ENCODE results near the gene CLEC4G.

CLEC4G gene

GRCh38 chr19:7694499-7694898 is 37.4 kb downstream of the CLEC4G start:
- Histone ChIP-seq H3K9ac (ENCODE audit: low read length) (no peak overlapping the region), H3K27me3 (ENCODE audit: control insufficient read depth, insufficient read depth, low read length) (peaks cover 66% of the 10 kb centered on the region), H3K9me3 (ENCODE audit: control insufficient read depth, insufficient read depth, low read depth, low read length) (peaks cover 8% of the 10 kb centered on the region; the same call in 1 of the 2 replicates), H3K4me1 (ENCODE audit: control insufficient read depth, insufficient read depth, low read length) (peaks cover 7% of the 10 kb centered on the region; the same call in 1 of the 2 replicates), H3K36me3 (ENCODE audit: control insufficient read depth, insufficient read depth, low read length) (no peaks in the 10 kb centered on the region), H3K27ac (ENCODE audit: low read depth, low read length) (no peak overlapping the region), H3K4me3 (ENCODE audit: low read depth, low read length) (no peak overlapping the region)

DNA sequence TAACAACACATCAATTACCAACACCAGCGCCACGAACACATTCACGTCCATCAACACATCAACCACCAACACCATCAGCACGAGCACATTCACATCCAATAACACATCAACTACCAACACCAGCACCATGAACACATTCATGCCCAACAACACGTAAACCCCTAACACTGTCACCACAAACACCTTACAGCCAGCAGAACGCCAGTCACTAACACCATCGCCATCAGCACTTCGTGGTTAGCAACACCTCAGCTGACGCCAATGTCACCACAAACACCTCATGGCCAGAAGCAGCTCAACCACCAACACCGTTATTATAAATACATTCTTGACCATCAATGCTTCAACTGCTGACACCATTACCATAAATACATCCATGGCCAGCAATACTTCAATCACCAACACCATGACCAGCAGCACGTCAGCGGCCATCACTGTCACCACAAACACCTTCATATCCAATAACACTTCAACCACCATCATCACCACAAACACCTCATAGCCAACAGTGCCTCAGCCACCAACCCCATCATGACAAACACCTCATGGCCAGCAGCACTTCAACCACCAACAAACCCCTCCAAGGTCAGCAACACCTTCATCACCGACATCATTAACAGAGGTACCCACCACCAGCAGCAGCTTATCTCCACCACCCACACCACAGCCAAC is 39.4 kb downstream of the CLEC4G start:
- Histone ChIP-seq H3K9me3 (ENCODE audit: control insufficient read depth, insufficient read depth, low read depth, low read length) (peaks cover 8% of the 10 kb centered on the region; the same call in 1 of the 2 replicates), H3K36me3 (ENCODE audit: control insufficient read depth, insufficient read depth, low read length) (no peaks in the 10 kb centered on the region), H3K27ac (ENCODE audit: low read depth, low read length) (no peak overlapping the region), H3K27me3 (ENCODE audit: control insufficient read depth, insufficient read depth, low read length) (peaks cover 48% of the 10 kb centered on the region; the same call in 1 of the 2 replicates), H3K9ac (ENCODE audit: low read length) (no peak overlapping the region), H3K4me3 (ENCODE audit: low read depth, low read length) (no peak overlapping the region), H3K4me1 (ENCODE audit: control insufficient read depth, insufficient read depth, low read length) (no peaks in the 10 kb centered on the region)

- Histone ChIP-seq H3K27ac (ENCODE audit: low read depth, low read length) (no peak overlapping the region), H3K27me3 (ENCODE audit: control insufficient read depth, insufficient read depth, low read length) (peaks cover 37% of the 10 kb centered on the region; the same call in 1 of the 2 replicates), H3K9me3 (ENCODE audit: control insufficient read depth, insufficient read depth, low read depth, low read length) (peaks cover 8% of the 10 kb centered on the region; the same call in 1 of the 2 replicates), H3K9ac (ENCODE audit: low read length) (no peak overlapping the region), H3K4me1 (ENCODE audit: control insufficient read depth, insufficient read depth, low read length) (no peaks in the 10 kb centered on the region), H3K36me3 (ENCODE audit: control insufficient read depth, insufficient read depth, low read length) (no peaks in the 10 kb centered on the region), H3K4me3 (ENCODE audit: low read depth, low read length) (no peak overlapping the region)
Observed at GRCh38 chr19:7691497-7691896, 40.4 kb downstream of the CLEC4G start.

GRCh38 chr19:7690779-7691258 is 41.1 kb downstream of the CLEC4G start:
- no peak overlapping the region for H3K27ac ChIP-seq (ENCODE audit: low read depth, low read length)
- H3K4me1 ChIP-seq (ENCODE audit: control insufficient read depth, insufficient read depth, low read length) = no peaks in the 10 kb centered on the region
- no peaks in the 10 kb centered on the region for H3K36me3 ChIP-seq (ENCODE audit: control insufficient read depth, insufficient read depth, low read length)
- H3K4me3 ChIP-seq (ENCODE audit: low read depth, low read length) = no peak overlapping the region
- peaks cover 36% of the 10 kb centered on the region; the same call in 1 of the 2 replicates for H3K27me3 ChIP-seq (ENCODE audit: control insufficient read depth, insufficient read depth, low read length)
- H3K9ac ChIP-seq (ENCODE audit: low read length) = no peak overlapping the region
- peaks cover 8% of the 10 kb centered on the region; the same call in 1 of the 2 replicates for H3K9me3 ChIP-seq (ENCODE audit: control insufficient read depth, insufficient read depth, low read depth, low read length)

DNA sequence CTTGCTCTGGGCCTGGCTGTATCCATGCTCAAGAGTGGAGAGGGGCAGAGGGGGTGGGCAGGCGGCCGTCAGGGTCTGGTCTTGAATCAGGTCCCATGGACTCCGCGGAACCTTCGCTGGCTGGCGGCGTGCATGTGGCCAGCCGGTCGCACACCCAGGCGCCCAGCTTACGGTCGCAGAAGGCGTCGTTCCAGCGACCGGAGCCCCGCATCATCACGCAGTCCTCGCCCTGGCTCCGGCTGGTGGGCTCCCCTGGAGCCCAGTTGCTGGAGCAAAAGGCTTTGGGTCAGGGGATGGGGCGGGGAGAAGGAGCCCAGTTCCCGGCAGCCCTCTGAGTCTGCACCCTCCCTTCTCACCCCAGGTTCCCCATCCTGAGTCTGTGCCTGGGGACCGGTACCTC is 42.7 kb downstream of the CLEC4G start:
- peaks cover 6% of the 10 kb centered on the region for H3K4me1 ChIP-seq (ENCODE audit: control insufficient read depth, insufficient read depth, low read length)
- H3K27me3 ChIP-seq (ENCODE audit: control insufficient read depth, insufficient read depth, low read length) = peaks cover 25% of the 10 kb centered on the region; the same call in 1 of the 2 replicates
- no peak overlapping the region for H3K4me3 ChIP-seq (ENCODE audit: low read depth, low read length)
- H3K36me3 ChIP-seq (ENCODE audit: control insufficient read depth, insufficient read depth, low read length) = no peaks in the 10 kb centered on the region
- peaks cover 8% of the 10 kb centered on the region; the same call in 1 of the 2 replicates for H3K9me3 ChIP-seq (ENCODE audit: control insufficient read depth, insufficient read depth, low read depth, low read length)
- no peak overlapping the region for H3K27ac ChIP-seq (ENCODE audit: low read depth, low read length)
- H3K9ac ChIP-seq (ENCODE audit: low read length) = no peak overlapping the region

GRCh38 chr19:7687177-7687576 is 44.7 kb downstream of the CLEC4G start:
- Histone ChIP-seq H3K9ac (ENCODE audit: low read length) (no peak overlapping the region), H3K4me1 (ENCODE audit: control insufficient read depth, insufficient read depth, low read length) (peaks cover 6% of the 10 kb centered on the region), H3K36me3 (ENCODE audit: control insufficient read depth, insufficient read depth, low read length) (peaks cover 10% of the 10 kb centered on the region), H3K27me3 (ENCODE audit: control insufficient read depth, insufficient read depth, low read length) (peaks cover 13% of the 10 kb centered on the region; the same call in 1 of the 2 replicates), H3K27ac (ENCODE audit: low read depth, low read length) (no peak overlapping the region), H3K4me3 (ENCODE audit: low read depth, low read length) (no peak overlapping the region), H3K9me3 (ENCODE audit: control insufficient read depth, insufficient read depth, low read depth, low read length) (peaks cover 8% of the 10 kb centered on the region; the same call in 1 of the 2 replicates)

GRCh38 chr19:7685546-7686445 is 46.1 kb downstream of the CLEC4G start:
- peaks cover 6% of the 10 kb centered on the region for H3K4me1 ChIP-seq (ENCODE audit: control insufficient read depth, insufficient read depth, low read length)
- H3K4me3 ChIP-seq (ENCODE audit: low read depth, low read length) = peak overlapping the region; percentile 33
- peaks cover 10% of the 10 kb centered on the region for H3K36me3 ChIP-seq (ENCODE audit: control insufficient read depth, insufficient read depth, low read length)
- H3K27ac ChIP-seq (ENCODE audit: low read depth, low read length) = no peak overlapping the region
- H3K9me3 ChIP-seq (ENCODE audit: control insufficient read depth, insufficient read depth, low read depth, low read length) = peaks cover 2% of the 10 kb centered on the region; the same call in 1 of the 2 replicates
- H3K27me3 ChIP-seq (ENCODE audit: control insufficient read depth, insufficient read depth, low read length) = peaks cover 3% of the 10 kb centered on the region; the same call in 1 of the 2 replicates
- H3K9ac ChIP-seq (ENCODE audit: low read length) = peak overlapping the region; percentile 33

GRCh38 chr19:7682175-7682855 is 49.6 kb downstream of the CLEC4G start:
- H3K4me3 ChIP-seq (ENCODE audit: low read depth, low read length) = peak overlapping the region; percentile 91
- H3K27ac ChIP-seq (ENCODE audit: low read depth, low read length) = no peak overlapping the region
- peaks cover 26% of the 10 kb centered on the region for H3K27me3 ChIP-seq (ENCODE audit: control insufficient read depth, insufficient read depth, low read length)
- no peaks in the 10 kb centered on the region for H3K9me3 ChIP-seq (ENCODE audit: control insufficient read depth, insufficient read depth, low read depth, low read length)
- peaks cover 10% of the 10 kb centered on the region for H3K4me1 ChIP-seq (ENCODE audit: control insufficient read depth, insufficient read depth, low read length)
- H3K9ac ChIP-seq (ENCODE audit: low read length) = no peak overlapping the region
- peaks cover 10% of the 10 kb centered on the region for H3K36me3 ChIP-seq (ENCODE audit: control insufficient read depth, insufficient read depth, low read length)

DNA sequence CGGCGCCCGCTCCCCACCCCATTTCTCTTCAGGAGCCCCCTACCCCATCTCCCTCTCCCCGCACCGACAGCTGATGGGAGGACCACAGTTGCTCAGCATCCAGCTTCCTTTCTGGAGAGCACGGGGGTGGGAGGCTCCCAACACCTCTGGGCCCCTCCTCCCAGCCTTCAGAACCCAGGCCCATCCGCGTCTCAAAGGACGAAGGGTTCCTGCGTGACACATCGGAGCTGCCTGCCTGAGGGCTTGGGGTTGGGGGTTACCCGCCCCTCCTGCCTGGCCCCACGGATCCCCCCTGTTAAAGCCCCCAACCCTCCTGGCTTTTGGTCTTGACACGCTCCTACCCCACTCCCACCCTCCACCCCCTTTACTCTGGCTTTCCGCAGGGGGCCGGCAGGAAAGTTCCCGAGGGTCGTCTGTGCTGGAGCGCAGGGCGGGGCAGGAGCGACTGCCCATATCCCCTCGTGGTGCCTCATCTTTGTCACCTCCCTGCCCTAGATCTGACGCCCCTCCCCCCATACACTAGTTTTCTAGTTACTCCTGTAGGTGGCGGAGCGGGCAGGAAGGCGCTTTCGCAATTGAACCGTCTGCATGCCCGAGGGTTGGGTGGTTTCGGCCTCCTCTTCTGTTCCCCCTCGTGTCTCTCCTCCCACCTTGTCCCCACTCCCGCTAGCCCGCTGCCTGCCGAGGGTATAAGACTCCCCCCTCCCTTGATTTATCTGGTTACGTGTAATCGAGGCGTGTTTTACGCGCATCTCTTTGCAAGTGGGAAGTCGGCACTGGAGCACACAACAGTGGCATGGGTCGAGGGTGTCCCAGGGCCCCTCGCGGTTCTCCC is 50.4 kb downstream of the CLEC4G start:
- Histone ChIP-seq H3K27ac (ENCODE audit: low read depth, low read length) (no peak overlapping the region), H3K36me3 (ENCODE audit: control insufficient read depth, insufficient read depth, low read length) (peaks cover 10% of the 10 kb centered on the region), H3K4me3 (ENCODE audit: low read depth, low read length) (peak overlapping the region; percentile 91), H3K4me1 (ENCODE audit: control insufficient read depth, insufficient read depth, low read length) (peaks cover 10% of the 10 kb centered on the region), H3K9ac (ENCODE audit: low read length) (peak overlapping the region; percentile 76), H3K27me3 (ENCODE audit: control insufficient read depth, insufficient read depth, low read length) (peaks cover 33% of the 10 kb centered on the region), H3K9me3 (ENCODE audit: control insufficient read depth, insufficient read depth, low read depth, low read length) (no peaks in the 10 kb centered on the region)
